NCI-H2227 treated with DMSO at 0.1 percent for 48 hours (cell line): ENCODE data around the gene SORCS3.

Experiments
- DNase-seq: peaks from one replicate; lab custom pipeline; 2025; lab: John Stamatoyannopoulos, UW

The SORCS3 gene

GRCh38 chr10:105023211-105024111, 382.4 kb downstream of the SORCS3 start:
- no peak for DNase-seq

- DNase-seq = no peak
Observed at GRCh38 chr10:105024184-105024583, 383.1 kb downstream of the SORCS3 start.

GRCh38 chr10:105025092-105025491, 384.0 kb downstream of the SORCS3 start:
- no peak for DNase-seq

- no peak for DNase-seq
Observed at GRCh38 chr10:105026566-105026965, 385.5 kb downstream of the SORCS3 start.

GRCh38 chr10:105029286-105029685, 388.2 kb downstream of the SORCS3 start:
- DNase-seq = no peak

GRCh38 chr10:105037022-105037421, 395.9 kb downstream of the SORCS3 start:
- DNase-seq = no peak

GRCh38 chr10:105041956-105042355, 400.9 kb downstream of the SORCS3 start:
- no peak for DNase-seq

GRCh38 chr10:105042906-105043552, 401.9 kb downstream of the SORCS3 start:
- DNase-seq = no peak

- DNase-seq = no peak
Observed at GRCh38 chr10:105044902-105045301, 403.8 kb downstream of the SORCS3 start.

- no peak for DNase-seq
Observed at GRCh38 chr10:105056413-105056812, 415.3 kb downstream of the SORCS3 start.

GRCh38 chr10:105062951-105063350, 421.9 kb downstream of the SORCS3 start:
- no peak for DNase-seq

- no peak for DNase-seq
Observed at GRCh38 chr10:105063796-105064195, 422.7 kb downstream of the SORCS3 start.

- DNase-seq = no peak
Observed at GRCh38 chr10:105068497-105068896, 427.4 kb downstream of the SORCS3 start.

GRCh38 chr10:105070249-105070648, 429.2 kb downstream of the SORCS3 start:
- DNase-seq = no peak

GRCh38 chr10:105070952-105071351, 429.9 kb downstream of the SORCS3 start:
- DNase-seq = no peak

GRCh38 chr10:105071980-105072379, 430.9 kb downstream of the SORCS3 start:
- no peak for DNase-seq

GRCh38 chr10:105073999-105074398, 432.9 kb downstream of the SORCS3 start:
- no peak for DNase-seq

GRCh38 chr10:105075031-105075430, 433.9 kb downstream of the SORCS3 start:
- no peak for DNase-seq

GRCh38 chr10:105085980-105086379, 444.9 kb downstream of the SORCS3 start:
- no peak for DNase-seq

- DNase-seq = no peak
Observed at GRCh38 chr10:105094048-105094447, 453.0 kb downstream of the SORCS3 start.

GRCh38 chr10:105096316-105096715, 455.2 kb downstream of the SORCS3 start:
- DNase-seq = no peak

GRCh38 chr10:105102977-105103376, 461.9 kb downstream of the SORCS3 start:
- DNase-seq = no peak

- no peak for DNase-seq
Observed at GRCh38 chr10:105104297-105104696, 463.2 kb downstream of the SORCS3 start.
